ENCODE measurements around the gene ADAR.
"Not testable (repeated sequence)": the region's sequence is repeated elsewhere in the genome, so short reads cannot be mapped to it uniquely, and the experiment has no call there.

Gene ADAR

GRCh38 chr1:154607609-154608396 is at the start of gene ADAR:
ADAR (minus strand) TSS chr1:154608186; CDS start chr1:154608006, 180 bp downstream.
- ATAC-seq (peak; percentile 76), DNase-seq (peak; percentile 89)

- no peak for DNase-seq
- no peak for ATAC-seq
Observed at GRCh38 chr1:154657556-154657955, 49.6 kb upstream of the ADAR start.

- no peak for ATAC-seq
- DNase-seq, result no peak
Observed at GRCh38 chr1:154652893-154653292, 44.9 kb upstream of the ADAR start.

GRCh38 chr1:154644724-154645123 is 36.7 kb upstream of the ADAR start:
- not testable (repeated sequence) for ATAC-seq, DNase-seq

GRCh38 chr1:154641534-154641933 is 33.5 kb upstream of the ADAR start:
- ATAC-seq (no peak), DNase-seq (no peak)

GRCh38 chr1:154639876-154640275 is 31.9 kb upstream of the ADAR start:
- ATAC-seq, result no peak
- DNase-seq, result no peak

GRCh38 chr1:154635171-154635570 is 27.2 kb upstream of the ADAR start:
- ATAC-seq (no peak), DNase-seq (no peak)

GRCh38 chr1:154629675-154630073 is 21.7 kb upstream of the ADAR start:
- ATAC-seq, result no peak

GRCh38 chr1:154629061-154629674 is 21.2 kb upstream of the ADAR start:
- DNase-seq, result no peak
- ATAC-seq, result no peak

More at GRCh38 chr1:154629675-154630073, 21.7 kb upstream of the ADAR start:
- no peak for DNase-seq

- no peak for DNase-seq
- no peak for ATAC-seq
Observed at GRCh38 chr1:154628121-154628405, 20.1 kb upstream of the ADAR start.

GRCh38 chr1:154627257-154628120 is 19.5 kb upstream of the ADAR start:
- DNase-seq, result peak; percentile 94
- peak; percentile 73 for ATAC-seq

- peak; percentile 11 for ATAC-seq
- DNase-seq, result no peak
Observed at GRCh38 chr1:154626456-154627256, 18.7 kb upstream of the ADAR start.

- no peak for DNase-seq
- ATAC-seq, result no peak
Observed at GRCh38 chr1:154624746-154625643, 17.0 kb upstream of the ADAR start.

- DNase-seq, result no peak
- ATAC-seq, result no peak
Observed at GRCh38 chr1:154623358-154623757, 15.4 kb upstream of the ADAR start.

- ATAC-seq (no peak), DNase-seq (no peak)
Observed at GRCh38 chr1:154622503-154623039, 14.6 kb upstream of the ADAR start.

GRCh38 chr1:154621875-154622274 is 13.9 kb upstream of the ADAR start:
- ATAC-seq (no peak), DNase-seq (no peak)

GRCh38 chr1:154620751-154621150 is 12.8 kb upstream of the ADAR start:
- no peak for ATAC-seq
- no peak for DNase-seq

- ATAC-seq, result no peak
- no peak for DNase-seq
Observed at GRCh38 chr1:154619181-154619948, 11.4 kb upstream of the ADAR start.

GRCh38 chr1:154616659-154617345 is 8.8 kb upstream of the ADAR start:
- ATAC-seq, result no peak
- no peak for DNase-seq
